Endothelial cell of umbilical vein (primary cell): ENCODE data around the gene TMEM125.
A peak's percentile ranks its signal among the peaks of the same experiment; 100 is the strongest.

Source experiments
- CTCF ChIP-seq, 2 donors: IDR thresholded peaks; 1 replicate in 1 of 2; 2 replicates in 1 of 2; pipeline ENCODE4 v1.5.1; 2011; ENCODE audit warnings: low read length in 2 of 2, mild to moderate bottlenecking in 2 of 2, moderate library complexity in 2 of 2, control low read depth in 1 of 2, inconsistent platforms in 1 of 2, low read depth in 1 of 2; ENCODE audit not compliant: insufficient read depth in 1 of 2; ENCODE audit errors: extremely low read depth in 1 of 2
- EZH2 ChIP-seq: IDR thresholded peaks from 2 replicates; pipeline ENCODE4 v1.6.1; 2012; ENCODE audit warnings: borderline replicate concordance, low read depth, mild to moderate bottlenecking, moderate library complexity, low read length, inconsistent platforms; ENCODE audit not compliant: severe bottlenecking
- FOS ChIP-seq: IDR thresholded peaks from 2 replicates; pipeline ENCODE4 v1.6.1; 2011; ENCODE audit warnings: mild to moderate bottlenecking, low read length, moderate library complexity, borderline replicate concordance; ENCODE audit not compliant: insufficient read depth
- JUN ChIP-seq: IDR thresholded peaks from 2 replicates; pipeline ENCODE4 v1.6.1; 2011; ENCODE audit warnings: borderline replicate concordance, low read depth; ENCODE audit not compliant: insufficient read length, insufficient read depth
- MYC ChIP-seq: IDR thresholded peaks from one replicate; pipeline ENCODE4 v1.6.1; 2011; ENCODE audit warnings: mild to moderate bottlenecking, low read depth, low read length
- POLR2A ChIP-seq: IDR thresholded peaks from 2 replicates; pipeline ENCODE4 v1.6.1; 2012; ENCODE audit warnings: low read depth, mild to moderate bottlenecking, control low read depth, low read length
- POLR2AphosphoS5 ChIP-seq: IDR thresholded peaks from 2 replicates; pipeline ENCODE4 v1.6.1; 2012; ENCODE audit warnings: low read depth, mild to moderate bottlenecking, control low read depth, low read length, moderate library complexity; ENCODE audit not compliant: insufficient read depth
- TF ChIP-seq, protein P1 (sequence below): IDR thresholded peaks from 2 replicates; pipeline ENCODE4 v1.6.1; 2011; ENCODE audit not compliant: insufficient read depth, insufficient read length

GRCh38 chr1:43274125-43274803 lies 4.5 kb downstream of the TMEM125 start:
- TF ChIP-seq POLR2A (no peak), CTCF (IDR thresholded peaks at IDR 0.05; ENCODE audit: extremely low read depth in 1 of 2, insufficient read depth in 1 of 2, low read depth in 1 of 2, low read length in 2 of 2) (no peak), POLR2AphosphoS5 (peak; percentile 42), EZH2 (no peak), JUN (no peak), MYC (peak; percentile 33), FOS (no peak)
- TF ChIP-seq, protein P1, sequence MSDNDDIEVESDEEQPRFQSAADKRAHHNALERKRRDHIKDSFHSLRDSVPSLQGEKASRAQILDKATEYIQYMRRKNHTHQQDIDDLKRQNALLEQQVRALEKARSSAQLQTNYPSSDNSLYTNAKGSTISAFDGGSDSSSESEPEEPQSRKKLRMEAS = peak; percentile 43
